HCT116 (cell line): Measurements from ENCODE around the gene SLC47A2. TPM values are rescaled to one million over a fixed set of nuclear protein-coding genes. Genes with fewer than 3 reads are reported as not detected.

Experiments
- ATAC-seq: fragments of 200-7000 bp; cut with Tn5 transposase; 2 replicates; pipeline ENCODE4 v1.9.1; 2020; ENCODE audit warnings: mild to moderate bottlenecking, moderate library complexity
- BruUV-seq: library from RNA; stranded (reverse); fragments of 400-500 nt; replicated peaks from 2 replicates; lab custom pipeline; 2021; lab: Mats Ljungman, UMichigan
- CTCF ChIA-PET: fragments of 300-600 bp; sonication (Branson Sonifier 250); formaldehyde crosslinking; loops from one replicate; lab custom pipeline; 2021; ENCODE audit warnings: antibody characterized with exemption; lab: Charles Lee
- POLR2A ChIA-PET: fragments of 300-600, 350-600 bp; sonication (Branson Sonifier 250); formaldehyde crosslinking; loops from one replicate; lab custom pipeline; 2021; ENCODE audit warnings: antibody characterized with exemption; lab: Charles Lee
- RAD21 ChIA-PET, 2 experiments: fragments of 300-600 bp; sonication (Branson Sonifier 250); formaldehyde crosslinking; loops; one replicate each; lab custom pipeline; 2023; ENCODE audit warnings: low total read pairs in 2 of 2; ENCODE audit not compliant: uncharacterized antibody in 2 of 2, unreplicated experiment in 2 of 2, low non-redundant PET in 1 of 2; lab: Charles Lee
- DNase-seq: peaks from one replicate; pipeline ENCODE4 v3.0.0-alpha.2; 2010; ENCODE audit warnings: low read depth, low spot score
- H2AFZ ChIP-seq: fragments of 200-600 bp; shearing (Covaris generic), sonication (generic); 2 replicates; pipeline ENCODE4 v1.6.1; 2017; ENCODE audit warnings: low read depth, mixed run types, mixed read lengths, antibody characterized with exemption, low read length; ENCODE audit not compliant: poor library complexity, severe bottlenecking
- H3K27ac ChIP-seq: 2 replicates; pipeline ENCODE4 v1.5.1; 2012; ENCODE audit warnings: low read depth, low read length
- H3K27me3 ChIP-seq: fragments of 200-600 bp; sonication (generic); 2 replicates; pipeline ENCODE4 v1.6.1; 2016; ENCODE audit warnings: mixed run types, low read length, mixed read lengths; ENCODE audit not compliant: insufficient read depth
- H3K36me3 ChIP-seq, 2 experiments: fragments of 200-500 bp in 1 of 2; fragments of 200-600 bp in 1 of 2; sonication (Bioruptor generic) in 1 of 2; sonication (generic) in 1 of 2; 2 replicates each; pipeline versions ENCODE4 v1.5.1 to v1.6.1; 2014 to 2016; ENCODE audit warnings: low read length in 2 of 2, inconsistent platforms in 1 of 2, mixed read lengths in 1 of 2, mixed run types in 1 of 2; ENCODE audit not compliant: insufficient read depth in 2 of 2, control insufficient read depth in 1 of 2
- H3K4me1 ChIP-seq, 2 experiments: fragments of 200-600 bp in 1 of 2; sonication (generic) in 1 of 2; 2 replicates each; pipeline versions ENCODE4 v1.5.1 to v1.6.1; 2012 to 2017; ENCODE audit warnings: low read length in 2 of 2, inconsistent platforms in 1 of 2, mild to moderate bottlenecking in 1 of 2, mixed read lengths in 1 of 2, mixed run types in 1 of 2, moderate library complexity in 1 of 2; ENCODE audit not compliant: insufficient read depth in 2 of 2, control insufficient read depth in 1 of 2
- H3K4me2 ChIP-seq: fragments of 200-600 bp; sonication (generic); 2 replicates; pipeline ENCODE4 v1.6.1; 2017; ENCODE audit warnings: mixed run types, low read length, mixed read lengths
- H3K4me3 ChIP-seq, 2 experiments: fragments of 200-600 bp in 1 of 2; sonication (generic) in 1 of 2; replicated peaks in 1 of 2; 2 replicates each; pipeline ENCODE4 v1.5.1; 2011 to 2016; ENCODE audit warnings: low read length in 2 of 2, control low read depth in 1 of 2, low read depth in 1 of 2, mild to moderate bottlenecking in 1 of 2, mixed read lengths in 1 of 2, mixed run types in 1 of 2
- H3K79me2 ChIP-seq: fragments of 200-600 bp; sonication (generic); 2 replicates; pipeline ENCODE4 v1.6.1; 2017; ENCODE audit warnings: mild to moderate bottlenecking, mixed run types, low read length, moderate library complexity, mixed read lengths; ENCODE audit not compliant: insufficient read depth
- H3K9ac ChIP-seq: fragments of 200-600 bp; sonication (generic); 2 replicates; pipeline ENCODE4 v1.6.1; 2016; ENCODE audit warnings: low read length, mixed read lengths
- H3K9me2 ChIP-seq: fragments of 200-600 bp; sonication (generic), shearing (Covaris generic); 2 replicates; pipeline ENCODE4 v1.6.1; 2017; ENCODE audit warnings: mixed run types, mild to moderate bottlenecking, moderate library complexity; ENCODE audit not compliant: insufficient read depth
- H3K9me3 ChIP-seq, 2 experiments: fragments of 200-500 bp in 1 of 2; fragments of 200-600 bp in 1 of 2; sonication (Bioruptor generic) in 1 of 2; sonication (generic) in 1 of 2; 2 replicates each; pipeline ENCODE4 v1.6.1; 2014 to 2017; ENCODE audit warnings: low read length in 2 of 2, mixed read lengths in 2 of 2, inconsistent platforms in 1 of 2, low read depth in 1 of 2, mild to moderate bottlenecking in 1 of 2, mixed run types in 1 of 2, moderate library complexity in 1 of 2; ENCODE audit not compliant: control insufficient read depth in 1 of 2, insufficient read depth in 1 of 2
- H4K20me1 ChIP-seq: fragments of 200-600 bp; sonication (generic), shearing (Covaris generic); 2 replicates; pipeline ENCODE4 v1.6.1; 2017; ENCODE audit warnings: mixed run types, mild to moderate bottlenecking, moderate library complexity; ENCODE audit not compliant: insufficient read depth
- ELF1 ChIP-seq: IDR thresholded peaks from 2 replicates; pipeline ENCODE4 v1.6.1; 2012; ENCODE audit warnings: low read depth, borderline replicate concordance
- FOSL1 ChIP-seq: IDR thresholded peaks from 2 replicates; pipeline ENCODE4 v1.6.1; 2012; ENCODE audit warnings: low read depth
- RAD21 ChIP-seq: IDR thresholded peaks from 2 replicates; pipeline ENCODE4 v1.6.1; 2012; ENCODE audit warnings: low read depth, mild to moderate bottlenecking
- SP1 ChIP-seq: IDR thresholded peaks from 2 replicates; pipeline ENCODE4 v1.6.1; 2012; ENCODE audit warnings: low read depth
- ZBTB33 ChIP-seq: IDR thresholded peaks from 2 replicates; pipeline ENCODE4 v1.6.1; 2011; ENCODE audit warnings: mild to moderate bottlenecking, low read length, moderate library complexity; ENCODE audit not compliant: insufficient replicate concordance; ENCODE audit errors: extremely low read depth
- intact Hi-C: fragments of 100-400 bp; cut with micrococcal nuclease; formaldehyde crosslinking; loops from 2 replicates; pipeline ENCODE4 v1.10.0; 2022
- total RNA-seq: library from RNA; stranded (reverse); gene quantifications from one replicate; pipeline ENCODE4 v1.2.1, GENCODE V29; 2021; ENCODE audit not compliant: unreplicated experiment

Gene SLC47A2
- total RNA-seq, 1 experiment from 2014 or later = not detected

DNA sequence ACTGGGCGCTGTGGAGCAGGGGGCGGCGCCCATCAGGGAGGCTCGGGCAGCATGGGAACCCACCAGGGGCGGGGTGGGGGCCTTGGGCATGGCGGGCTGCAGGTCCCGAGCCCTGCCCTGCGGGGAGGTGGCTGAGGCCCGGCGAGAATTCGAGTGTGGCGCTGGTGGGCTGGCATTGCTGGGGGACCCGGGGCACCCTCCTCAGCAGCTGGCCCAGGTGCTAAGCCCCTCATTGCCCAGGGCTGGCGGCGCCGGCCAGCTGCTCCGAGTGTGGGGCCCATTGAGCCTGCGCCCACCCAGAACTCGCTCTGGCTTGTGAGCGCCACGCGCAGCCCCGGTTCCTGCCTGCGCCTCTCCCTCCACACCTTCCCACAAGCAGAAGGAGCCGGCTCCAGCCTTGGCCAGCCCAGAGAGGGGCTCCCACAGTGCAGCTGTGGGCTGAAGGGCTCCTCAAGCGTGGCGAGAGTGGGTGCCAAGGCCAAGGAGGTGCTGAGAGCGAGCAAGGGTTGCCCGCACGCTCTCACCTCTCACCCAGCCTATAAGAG lies 62.0 kb downstream of the SLC47A2 start (continued):
- TF ChIP-seq ZBTB33 (no peak), SP1 (no peak)

GRCh38 chr17:19652595-19652994 lies 63.8 kb downstream of the SLC47A2 start:
- no peak overlapping the region for H2AFZ ChIP-seq
- no peak for ATAC-seq
- intact Hi-C loops = no loop called here
- H3K9me3 ChIP-seq = no peaks in the 10 kb centered on the region
- H3K27ac ChIP-seq = no peak overlapping the region
- H3K27me3 ChIP-seq = no peaks in the 10 kb centered on the region
- H3K4me3 ChIP-seq = no peak overlapping the region
- ChIA-PET POLR2A (no interaction called here), CTCF (no interaction called here), RAD21 (no interaction called here)
- no peak for DNase-seq
- peaks cover 44% of the 10 kb centered on the region for H3K79me2 ChIP-seq
- no peak overlapping the region for H3K9ac ChIP-seq
- no peaks in the 10 kb centered on the region for H3K9me2 ChIP-seq
- peaks cover 26 to 41% of the 10 kb centered on the region in 2 experiments for H3K4me1 ChIP-seq
- H3K36me3 ChIP-seq = peaks cover 13 to 17% of the 10 kb centered on the region in 2 experiments; a peak in 2 of 4 replicates
- no peak overlapping the region for H3K4me2 ChIP-seq
- BruUV-seq = no TSS peak
- no peak for TF ChIP-seq RAD21
- TF ChIP-seq ZBTB33 = no peak
- no peak for TF ChIP-seq FOSL1
- no peak for TF ChIP-seq ELF1
- H4K20me1 ChIP-seq = no peaks in the 10 kb centered on the region
